ENCODE results near the gene FEZF2. TPM values are rescaled to one million over a fixed set of nuclear protein-coding genes. Genes with fewer than 3 reads are reported as not detected.

Gene FEZF2
- total and polyA plus RNA-seq, 4 donors: not detected

- TF ChIP-seq, protein P1, sequence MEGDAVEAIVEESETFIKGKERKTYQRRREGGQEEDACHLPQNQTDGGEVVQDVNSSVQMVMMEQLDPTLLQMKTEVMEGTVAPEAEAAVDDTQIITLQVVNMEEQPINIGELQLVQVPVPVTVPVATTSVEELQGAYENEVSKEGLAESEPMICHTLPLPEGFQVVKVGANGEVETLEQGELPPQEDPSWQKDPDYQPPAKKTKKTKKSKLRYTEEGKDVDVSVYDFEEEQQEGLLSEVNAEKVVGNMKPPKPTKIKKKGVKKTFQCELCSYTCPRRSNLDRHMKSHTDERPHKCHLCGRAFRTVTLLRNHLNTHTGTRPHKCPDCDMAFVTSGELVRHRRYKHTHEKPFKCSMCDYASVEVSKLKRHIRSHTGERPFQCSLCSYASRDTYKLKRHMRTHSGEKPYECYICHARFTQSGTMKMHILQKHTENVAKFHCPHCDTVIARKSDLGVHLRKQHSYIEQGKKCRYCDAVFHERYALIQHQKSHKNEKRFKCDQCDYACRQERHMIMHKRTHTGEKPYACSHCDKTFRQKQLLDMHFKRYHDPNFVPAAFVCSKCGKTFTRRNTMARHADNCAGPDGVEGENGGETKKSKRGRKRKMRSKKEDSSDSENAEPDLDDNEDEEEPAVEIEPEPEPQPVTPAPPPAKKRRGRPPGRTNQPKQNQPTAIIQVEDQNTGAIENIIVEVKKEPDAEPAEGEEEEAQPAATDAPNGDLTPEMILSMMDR (IDR thresholded peaks at IDR 0.05; ENCODE audit: control extremely low read depth, extremely low read depth): no peak
Measured at GRCh38 chr3:62356356-62356755, 17.0 kb downstream of the FEZF2 start.

DNA sequence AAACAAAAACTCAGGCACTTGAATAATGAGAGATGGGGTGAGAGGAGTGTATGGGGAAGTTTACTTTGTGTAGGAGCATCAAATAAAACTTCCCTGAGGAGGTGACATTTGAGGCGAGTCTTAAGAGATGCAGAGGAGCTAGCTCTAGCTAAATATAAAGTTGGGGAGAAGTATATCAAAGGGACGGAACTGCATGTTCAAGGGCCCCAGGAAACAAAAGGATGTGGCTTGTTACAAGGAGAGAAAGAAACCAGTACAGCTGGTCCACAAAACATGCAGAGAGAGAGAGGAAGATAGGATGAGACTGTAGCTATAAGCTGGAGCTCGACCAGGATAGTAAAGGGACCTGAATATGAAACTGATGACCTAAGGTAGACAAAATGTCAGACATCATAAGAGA lies 17.6 kb downstream of the FEZF2 start:
- Histone ChIP-seq H3K4me3 (no peak overlapping the region), H3K9me3 (ENCODE audit: control insufficient read depth in 4 of 4, insufficient read depth in 3 of 4, low read length in 3 of 4) (no peaks in the 10 kb centered on the region), H3K36me3 (ENCODE audit: control insufficient read depth in 4 of 4, insufficient read depth in 4 of 4, low read length in 4 of 4) (no peaks in the 10 kb centered on the region), H3K9ac (ENCODE audit: insufficient read depth in 1 of 2, low read length in 2 of 2) (no peak overlapping the region), H3K27me3 (ENCODE audit: control insufficient read depth in 3 of 3, insufficient read depth in 3 of 3, low read length in 2 of 3) (peaks cover 0 to 61% (median 9%) of the 10 kb centered on the region in 3 donors), H3K4me1 (ENCODE audit: control insufficient read depth in 5 of 5, insufficient read depth in 5 of 5, low read length in 5 of 5) (no peaks in the 10 kb centered on the region), H3K27ac (ENCODE audit: low read depth in 1 of 2, low read length in 1 of 2) (no peak overlapping the region)
- TF ChIP-seq, protein P1 (IDR thresholded peaks at IDR 0.05; ENCODE audit: control extremely low read depth, extremely low read depth): no peak
- 64 to 73% methylated on average over 3 of the region's 3 CpGs for WGBS, 2 donors
- ATAC-seq (ENCODE audit: insufficient read depth, low FRiP score) (no peak), DNase-seq (no peak)

More at GRCh38 chr3:62356356-62356755, 17.0 kb downstream of the FEZF2 start:
- Histone ChIP-seq H3K27ac (ENCODE audit: low read depth in 1 of 2, low read length in 1 of 2) (no peak overlapping the region), H3K4me1 (ENCODE audit: control insufficient read depth in 5 of 5, insufficient read depth in 5 of 5, low read length in 5 of 5) (no peaks in the 10 kb centered on the region), H3K9me3 (ENCODE audit: control insufficient read depth in 4 of 4, insufficient read depth in 3 of 4, low read length in 3 of 4) (no peaks in the 10 kb centered on the region), H3K36me3 (ENCODE audit: control insufficient read depth in 4 of 4, insufficient read depth in 4 of 4, low read length in 4 of 4) (no peaks in the 10 kb centered on the region), H3K9ac (ENCODE audit: insufficient read depth in 1 of 2, low read length in 2 of 2) (no peak overlapping the region), H3K27me3 (ENCODE audit: control insufficient read depth in 3 of 3, insufficient read depth in 3 of 3, low read length in 2 of 3) (peaks cover 0 to 64% (median 9%) of the 10 kb centered on the region in 3 donors), H3K4me3 (no peak overlapping the region)
- DNase-seq (no peak), ATAC-seq (ENCODE audit: insufficient read depth, low FRiP score) (no peak)

GRCh38 chr3:62343755-62344154 lies 29.6 kb downstream of the FEZF2 start:
- Histone ChIP-seq H3K4me1 (ENCODE audit: control insufficient read depth in 5 of 5, insufficient read depth in 5 of 5, low read length in 5 of 5) (no peaks in the 10 kb centered on the region), H3K9me3 (ENCODE audit: control insufficient read depth in 4 of 4, insufficient read depth in 3 of 4, low read length in 3 of 4) (no peaks in the 10 kb centered on the region), H3K27ac (ENCODE audit: low read depth in 1 of 2, low read length in 1 of 2) (no peak overlapping the region), H3K27me3 (ENCODE audit: control insufficient read depth in 3 of 3, insufficient read depth in 3 of 3, low read length in 2 of 3) (no peaks in the 10 kb centered on the region), H3K36me3 (ENCODE audit: control insufficient read depth in 4 of 4, insufficient read depth in 4 of 4, low read length in 4 of 4) (no peaks in the 10 kb centered on the region), H3K9ac (ENCODE audit: insufficient read depth in 1 of 2, low read length in 2 of 2) (no peak overlapping the region), H3K4me3 (no peak overlapping the region)
- ATAC-seq (ENCODE audit: insufficient read depth, low FRiP score): no peak
- TF ChIP-seq, protein P1 (IDR thresholded peaks at IDR 0.05; ENCODE audit: control extremely low read depth, extremely low read depth): no peak
- 78 to 86% methylated on average over 2 of the region's 2 CpGs for WGBS, 2 donors
- no peak for DNase-seq

DNA sequence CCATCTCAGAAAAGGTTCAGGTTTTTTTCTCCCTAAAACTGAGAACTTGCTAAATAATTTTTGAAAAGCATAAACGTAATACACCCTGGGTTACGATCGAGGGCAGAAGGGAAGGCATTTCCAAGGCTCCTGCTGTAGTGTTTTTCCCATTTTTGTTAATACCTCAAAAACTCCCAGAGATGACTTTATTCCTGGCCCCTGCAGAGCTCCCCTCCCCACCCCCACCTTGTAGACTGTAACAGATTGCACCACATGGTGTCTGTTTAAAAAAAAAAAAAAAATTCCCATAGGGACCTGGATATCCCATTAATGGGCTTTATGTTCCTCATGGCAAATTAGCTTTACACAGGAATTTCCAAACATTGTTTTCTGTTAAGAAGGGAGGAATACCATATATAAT lies 38.2 kb downstream of the FEZF2 start:
- no peak overlapping the region for H3K4me3 ChIP-seq
- ATAC-seq (ENCODE audit: insufficient read depth, low FRiP score): no peak
- WGBS, 2 donors: 98% methylated on average over 3 of the region's 3 CpGs
- H3K4me1 ChIP-seq (ENCODE audit: control insufficient read depth in 5 of 5, insufficient read depth in 5 of 5, low read length in 5 of 5): no peaks in the 10 kb centered on the region
- no peak overlapping the region for H3K27ac ChIP-seq (ENCODE audit: low read depth in 1 of 2, low read length in 1 of 2)
- no peak overlapping the region for H3K9ac ChIP-seq (ENCODE audit: insufficient read depth in 1 of 2, low read length in 2 of 2)
- no peaks in the 10 kb centered on the region for H3K36me3 ChIP-seq (ENCODE audit: control insufficient read depth in 4 of 4, insufficient read depth in 4 of 4, low read length in 4 of 4)
- TF ChIP-seq, protein P1 (IDR thresholded peaks at IDR 0.05; ENCODE audit: control extremely low read depth, extremely low read depth): no peak
- no peak for DNase-seq
- H3K27me3 ChIP-seq (ENCODE audit: control insufficient read depth in 3 of 3, insufficient read depth in 3 of 3, low read length in 2 of 3): no peaks in the 10 kb centered on the region
- H3K9me3 ChIP-seq (ENCODE audit: control insufficient read depth in 4 of 4, insufficient read depth in 3 of 4, low read length in 3 of 4): no peaks in the 10 kb centered on the region

Measured in lung (tissue), 12 donors.